GM23338 (cell line): ENCODE results near the gene MACF1. TPM values are rescaled to one million over a fixed set of nuclear protein-coding genes. Genes with fewer than 3 reads are reported as not detected.

ENCODE experiments used
- ATAC-seq: fragments of 200-7000 bp; cut with Tn5 transposase; 3 replicates; pipeline ENCODE4 v1.9.1; 2020
- DNase-seq: peaks from one replicate; pipeline ENCODE4 v3.0.0-alpha.2; 2015; ENCODE audit warnings: low spot score
- H2AFZ ChIP-seq: fragments of 200-600 bp; sonication (generic); 2 replicates; pipeline ENCODE4 v1.8.0; 2016; ENCODE audit warnings: antibody characterized with exemption, mild to moderate bottlenecking, moderate library complexity
- H3F3A ChIP-seq: fragments of 200-600 bp; sonication (generic); replicated peaks from 2 replicates; pipeline ENCODE4 v1.8.0; 2017; ENCODE audit warnings: antibody characterized with exemption, mixed run types, low read depth
- H3K27ac ChIP-seq: fragments of 200-600 bp; sonication (generic); 2 replicates; pipeline ENCODE4 v1.6.1; 2016; ENCODE audit warnings: low read depth
- H3K27me3 ChIP-seq: fragments of 200-600 bp; sonication (generic); 2 replicates; pipeline ENCODE4 v1.8.0; 2016; ENCODE audit warnings: mild to moderate bottlenecking, mixed run types, moderate library complexity; ENCODE audit not compliant: insufficient read depth
- H3K36me3 ChIP-seq: fragments of 200-600 bp; sonication (generic); 2 replicates; pipeline ENCODE4 v1.8.0; 2016; ENCODE audit warnings: mild to moderate bottlenecking; ENCODE audit not compliant: insufficient read depth
- H3K4me1 ChIP-seq: fragments of 200-600 bp; sonication (generic); 2 replicates; pipeline ENCODE4 v1.8.0; 2016; ENCODE audit warnings: mild to moderate bottlenecking, moderate library complexity; ENCODE audit not compliant: insufficient read depth
- H3K4me2 ChIP-seq: fragments of 200-600 bp; sonication (generic); 2 replicates; pipeline ENCODE4 v1.7.1; 2017; ENCODE audit warnings: mixed run types
- H3K4me3 ChIP-seq: fragments of 200-600 bp; sonication (generic); 2 replicates; pipeline ENCODE4 v1.6.1; 2016; ENCODE audit warnings: mixed run types
- H3K79me2 ChIP-seq: fragments of 200-600 bp; sonication (generic); replicated peaks from 2 replicates; pipeline ENCODE4 v1.8.0; 2017; ENCODE audit warnings: mild to moderate bottlenecking; ENCODE audit not compliant: insufficient read depth
- H3K9me2 ChIP-seq: fragments of 200-600 bp; sonication (generic); 2 replicates; pipeline ENCODE4 v1.8.0; 2017; ENCODE audit not compliant: insufficient read depth
- H4K20me1 ChIP-seq: fragments of 200-600 bp; sonication (generic); replicated peaks from 2 replicates; pipeline ENCODE4 v1.8.0; 2017; ENCODE audit warnings: mild to moderate bottlenecking; ENCODE audit not compliant: insufficient read depth
- H3K27ac Mint-ChIP-seq: 2 replicates; pipeline ENCODE4 v1.8.0; 2020; ENCODE audit warnings: inconsistent platforms, mild to moderate bottlenecking, moderate library complexity, mixed read lengths
- H3K27me3 Mint-ChIP-seq: 3 replicates; pipeline ENCODE4 v1.8.0; 2022; ENCODE audit warnings: low read depth, mild to moderate bottlenecking, moderate library complexity, mixed read lengths, inconsistent platforms; ENCODE audit not compliant: insufficient read depth, poor library complexity
- H3K36me3 Mint-ChIP-seq: 3 replicates; pipeline ENCODE4 v1.8.0; 2021; ENCODE audit warnings: low read depth, mild to moderate bottlenecking, inconsistent platforms, moderate library complexity, mixed read lengths
- H3K4me1 Mint-ChIP-seq: 3 replicates; pipeline ENCODE4 v1.8.0; 2020; ENCODE audit warnings: mild to moderate bottlenecking, inconsistent platforms, mixed read lengths
- H3K4me3 Mint-ChIP-seq: 3 replicates; pipeline ENCODE4 v1.8.0; 2021; ENCODE audit warnings: moderate library complexity, mild to moderate bottlenecking, inconsistent platforms, mixed read lengths
- H3K9me3 Mint-ChIP-seq: 3 replicates; pipeline ENCODE4 v1.8.0; 2020; ENCODE audit warnings: moderate library complexity, mild to moderate bottlenecking, inconsistent platforms, mixed read lengths
- CREB1 ChIP-seq: fragments of 250-450 bp; sonication (Bioruptor Pico); IDR thresholded peaks from 2 replicates; pipeline ENCODE4 v1.5.0; 2020; ENCODE audit warnings: low read depth, mild to moderate bottlenecking, moderate library complexity
- CTCF ChIP-seq, 2 experiments: fragments of 200-600 bp in 1 of 2; sonication (generic) in 1 of 2; conservative IDR thresholded peaks; 2 replicates each; pipeline versions ENCODE4 v1.5.1 to v1.6.1; 2016 to 2017; ENCODE audit warnings: antibody characterized with exemption in 2 of 2, low read depth in 2 of 2, mild to moderate bottlenecking in 2 of 2, moderate library complexity in 1 of 2
- EZH2 ChIP-seq: fragments of 200-600 bp; sonication (generic); IDR thresholded peaks from one replicate; pipeline ENCODE4 v1.8.0; 2017; ENCODE audit warnings: antibody characterized with exemption, mild to moderate bottlenecking, low read depth; ENCODE audit not compliant: unreplicated experiment
- JUNB ChIP-seq: IDR thresholded peaks from one replicate; pipeline ENCODE4 v1.6.1; 2016; ENCODE audit warnings: antibody characterized with exemption; ENCODE audit not compliant: unreplicated experiment
- POLR2AphosphoS5 ChIP-seq: IDR thresholded peaks from 2 replicates; pipeline ENCODE4 v1.6.1; 2016; ENCODE audit warnings: antibody characterized with exemption, low read depth
- STAT1 ChIP-seq: IDR thresholded peaks from one replicate; pipeline ENCODE4 v1.6.1; 2016; ENCODE audit warnings: antibody characterized with exemption; ENCODE audit not compliant: unreplicated experiment
- ZNF114 ChIP-seq: fragments of 250-450 bp; sonication (Bioruptor Pico); IDR thresholded peaks from 2 replicates; pipeline ENCODE4 v1.5.0; 2020; ENCODE audit warnings: mild to moderate bottlenecking, moderate library complexity
- ZNF331 ChIP-seq: fragments of 250-450 bp; sonication (Bioruptor Pico); IDR thresholded peaks from 2 replicates; pipeline ENCODE4 v1.5.0; 2020; ENCODE audit warnings: low read depth, mild to moderate bottlenecking, moderate library complexity
- polyA plus RNA-seq: library from polyadenylated mRNA; unstranded; fragments of >200 nt; fragmentation: Nextera tagmentation; extraction: Ambion mirVana; gene quantifications from 2 replicates; pipeline ENCODE4 v1.2.1, GENCODE V29; 2016
- total RNA-seq: library from RNA; depleted of rRNA; stranded (reverse); fragments of >200 nt; shearing (Covaris generic); gene quantifications from 2 replicates; pipeline ENCODE4 v1.2.3, GENCODE V29; 2014
- TF ChIP-seq, protein P1 (sequence below): IDR thresholded peaks from 2 replicates; pipeline ENCODE4 v1.6.1; 2016; ENCODE audit warnings: antibody characterized with exemption
- TF ChIP-seq, protein P2 (sequence below): IDR thresholded peaks from one replicate; pipeline ENCODE4 v1.6.1; 2018; ENCODE audit warnings: antibody characterized with exemption; ENCODE audit not compliant: unreplicated experiment

The MACF1 gene
- total and polyA plus RNA-seq, 2 experiments from 2014 or later = 104 to 399 TPM

GRCh38 chr1:39394059-39394458, 189.6 kb downstream of the MACF1 start (continued):
- no peak for TF ChIP-seq EZH2
- TF ChIP-seq, protein P1, sequence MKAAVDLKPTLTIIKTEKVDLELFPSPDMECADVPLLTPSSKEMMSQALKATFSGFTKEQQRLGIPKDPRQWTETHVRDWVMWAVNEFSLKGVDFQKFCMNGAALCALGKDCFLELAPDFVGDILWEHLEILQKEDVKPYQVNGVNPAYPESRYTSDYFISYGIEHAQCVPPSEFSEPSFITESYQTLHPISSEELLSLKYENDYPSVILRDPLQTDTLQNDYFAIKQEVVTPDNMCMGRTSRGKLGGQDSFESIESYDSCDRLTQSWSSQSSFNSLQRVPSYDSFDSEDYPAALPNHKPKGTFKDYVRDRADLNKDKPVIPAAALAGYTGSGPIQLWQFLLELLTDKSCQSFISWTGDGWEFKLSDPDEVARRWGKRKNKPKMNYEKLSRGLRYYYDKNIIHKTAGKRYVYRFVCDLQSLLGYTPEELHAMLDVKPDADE = no peak
- no peak for TF ChIP-seq CREB1 (CRISPR knock-in tag)

DNA sequence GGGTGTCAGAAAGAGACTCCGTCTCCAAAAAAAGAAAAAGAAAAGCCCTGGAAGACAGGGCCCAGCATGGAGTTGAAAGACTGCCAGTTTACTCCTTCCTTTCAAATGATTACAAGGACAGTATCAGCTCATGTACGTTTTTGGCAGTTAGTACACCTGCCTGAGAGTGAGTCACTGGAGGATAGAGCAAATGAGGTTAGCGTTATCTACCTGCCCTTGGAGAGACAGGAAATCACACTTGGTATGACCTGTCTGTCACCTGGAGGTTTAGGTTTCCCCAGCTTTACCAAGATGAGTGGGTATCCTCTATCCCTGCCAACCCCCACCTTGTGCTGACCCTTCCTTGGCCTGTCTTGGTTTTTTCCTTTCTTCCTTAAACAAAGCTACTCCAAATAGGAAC, 190.1 kb downstream of the MACF1 start:
- peaks cover 76% of the 10 kb centered on the region for H3K79me2 ChIP-seq
- H2AFZ ChIP-seq = no peak overlapping the region
- no peaks in the 10 kb centered on the region for H3K9me3 Mint-ChIP-seq
- H3K4me1 ChIP-seq = peaks cover 50% of the 10 kb centered on the region
- TF ChIP-seq POLR2AphosphoS5 (no peak), EZH2 (no peak), CTCF (conservative IDR thresholded peaks at IDR 0.05; ENCODE audit: low read depth in 2 of 2) (no peak), ZNF114 (CRISPR knock-in tag) (no peak), STAT1 (no peak), CREB1 (CRISPR knock-in tag) (no peak), JUNB (no peak), ZNF331 (CRISPR knock-in tag) (no peak)
- TF ChIP-seq, protein P1 = no peak
- TF ChIP-seq, protein P2, sequence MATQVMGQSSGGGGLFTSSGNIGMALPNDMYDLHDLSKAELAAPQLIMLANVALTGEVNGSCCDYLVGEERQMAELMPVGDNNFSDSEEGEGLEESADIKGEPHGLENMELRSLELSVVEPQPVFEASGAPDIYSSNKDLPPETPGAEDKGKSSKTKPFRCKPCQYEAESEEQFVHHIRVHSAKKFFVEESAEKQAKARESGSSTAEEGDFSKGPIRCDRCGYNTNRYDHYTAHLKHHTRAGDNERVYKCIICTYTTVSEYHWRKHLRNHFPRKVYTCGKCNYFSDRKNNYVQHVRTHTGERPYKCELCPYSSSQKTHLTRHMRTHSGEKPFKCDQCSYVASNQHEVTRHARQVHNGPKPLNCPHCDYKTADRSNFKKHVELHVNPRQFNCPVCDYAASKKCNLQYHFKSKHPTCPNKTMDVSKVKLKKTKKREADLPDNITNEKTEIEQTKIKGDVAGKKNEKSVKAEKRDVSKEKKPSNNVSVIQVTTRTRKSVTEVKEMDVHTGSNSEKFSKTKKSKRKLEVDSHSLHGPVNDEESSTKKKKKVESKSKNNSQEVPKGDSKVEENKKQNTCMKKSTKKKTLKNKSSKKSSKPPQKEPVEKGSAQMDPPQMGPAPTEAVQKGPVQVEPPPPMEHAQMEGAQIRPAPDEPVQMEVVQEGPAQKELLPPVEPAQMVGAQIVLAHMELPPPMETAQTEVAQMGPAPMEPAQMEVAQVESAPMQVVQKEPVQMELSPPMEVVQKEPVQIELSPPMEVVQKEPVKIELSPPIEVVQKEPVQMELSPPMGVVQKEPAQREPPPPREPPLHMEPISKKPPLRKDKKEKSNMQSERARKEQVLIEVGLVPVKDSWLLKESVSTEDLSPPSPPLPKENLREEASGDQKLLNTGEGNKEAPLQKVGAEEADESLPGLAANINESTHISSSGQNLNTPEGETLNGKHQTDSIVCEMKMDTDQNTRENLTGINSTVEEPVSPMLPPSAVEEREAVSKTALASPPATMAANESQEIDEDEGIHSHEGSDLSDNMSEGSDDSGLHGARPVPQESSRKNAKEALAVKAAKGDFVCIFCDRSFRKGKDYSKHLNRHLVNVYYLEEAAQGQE = no peak
- peaks cover 6% of the 10 kb centered on the region; the same call in 1 of the 2 replicates for H3F3A ChIP-seq
- H3K27me3 Mint-ChIP-seq = peaks cover 2% of the 10 kb centered on the region
- H3K9me2 ChIP-seq = no peaks in the 10 kb centered on the region
- H3K27ac Mint-ChIP-seq = no peak overlapping the region; the same call in 1 of the 2 replicates
- no peak overlapping the region for H3K4me3 Mint-ChIP-seq
- H3K36me3 Mint-ChIP-seq = peaks cover 14% of the 10 kb centered on the region
- ATAC-seq = no peak
- H3K36me3 ChIP-seq = peaks cover 7% of the 10 kb centered on the region
- peaks cover 60% of the 10 kb centered on the region for H3K4me1 Mint-ChIP-seq
- no peaks in the 10 kb centered on the region for H3K27me3 ChIP-seq
- H3K4me2 ChIP-seq = no peak overlapping the region
- no peak overlapping the region for H3K27ac ChIP-seq
- H4K20me1 ChIP-seq = peaks cover 17% of the 10 kb centered on the region
- no peak for DNase-seq
- H3K4me3 ChIP-seq = no peak overlapping the region
